ENCODE results near the gene EIF3L. TPM values are rescaled to one million over a fixed set of nuclear protein-coding genes. Genes with fewer than 3 reads are reported as not detected.
A peak's percentile ranks its signal among the peaks of the same experiment; 100 is the strongest.

Gene EIF3L
- total and polyA plus RNA-seq, 12 donors = 188 to 642 (median 396) TPM

DNA sequence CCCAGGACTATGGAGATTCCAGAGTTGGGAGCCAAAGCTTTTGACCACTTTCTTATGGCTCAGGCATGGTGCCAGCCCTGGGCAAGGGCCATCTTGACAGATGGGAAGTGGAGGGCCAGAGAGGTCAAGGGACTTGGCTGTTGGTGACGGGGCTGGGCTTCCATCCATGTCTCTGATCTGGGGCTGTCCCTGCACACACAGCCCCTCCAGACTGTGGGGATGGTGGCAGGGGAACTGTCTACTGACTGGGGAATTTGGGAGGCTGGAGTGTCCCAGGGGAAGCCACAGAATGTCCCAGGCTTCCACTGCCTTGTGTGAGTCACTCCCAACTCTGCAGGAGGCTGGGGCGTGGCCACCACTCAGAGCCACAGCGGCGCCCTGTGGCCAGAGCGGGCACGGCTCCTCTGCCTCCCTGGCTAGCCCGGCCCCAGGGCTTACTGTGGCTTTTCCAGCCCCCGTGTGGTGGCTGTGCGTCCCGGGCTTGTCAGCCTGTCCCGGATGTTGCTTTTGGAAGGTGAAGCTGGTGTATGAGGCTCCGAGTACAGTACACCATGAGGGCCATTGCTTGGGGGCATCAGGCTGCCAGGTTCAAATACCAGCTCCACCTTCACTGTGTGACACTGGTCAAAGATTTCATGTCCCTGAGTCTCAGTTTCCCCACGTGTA is 84.6 kb downstream of the EIF3L start:
- peak; percentile 90 to 96 (median 94) for DNase-seq

More for the DNA sequence above, 84.6 kb downstream of the EIF3L start:
- no peaks in the 10 kb centered on the region for H3K27me3 ChIP-seq
- 0 to 31% (median 4%) methylated on average over 2 to 13 of the region's 13 CpGs for WGBS, 4 donors
- H3K27ac ChIP-seq = peak overlapping the region in 4 of 5 donors; percentile 30 to 80 (median 51)
- H3K4me3 ChIP-seq = no peak overlapping the region
- peaks cover 10 to 12% of the 10 kb centered on the region in 2 donors for H3K4me1 ChIP-seq (replicated peaks in 1 of 2)
- no peak for TF ChIP-seq POLR2A (IDR thresholded peaks at IDR 0.05)
- TF ChIP-seq, protein P1, sequence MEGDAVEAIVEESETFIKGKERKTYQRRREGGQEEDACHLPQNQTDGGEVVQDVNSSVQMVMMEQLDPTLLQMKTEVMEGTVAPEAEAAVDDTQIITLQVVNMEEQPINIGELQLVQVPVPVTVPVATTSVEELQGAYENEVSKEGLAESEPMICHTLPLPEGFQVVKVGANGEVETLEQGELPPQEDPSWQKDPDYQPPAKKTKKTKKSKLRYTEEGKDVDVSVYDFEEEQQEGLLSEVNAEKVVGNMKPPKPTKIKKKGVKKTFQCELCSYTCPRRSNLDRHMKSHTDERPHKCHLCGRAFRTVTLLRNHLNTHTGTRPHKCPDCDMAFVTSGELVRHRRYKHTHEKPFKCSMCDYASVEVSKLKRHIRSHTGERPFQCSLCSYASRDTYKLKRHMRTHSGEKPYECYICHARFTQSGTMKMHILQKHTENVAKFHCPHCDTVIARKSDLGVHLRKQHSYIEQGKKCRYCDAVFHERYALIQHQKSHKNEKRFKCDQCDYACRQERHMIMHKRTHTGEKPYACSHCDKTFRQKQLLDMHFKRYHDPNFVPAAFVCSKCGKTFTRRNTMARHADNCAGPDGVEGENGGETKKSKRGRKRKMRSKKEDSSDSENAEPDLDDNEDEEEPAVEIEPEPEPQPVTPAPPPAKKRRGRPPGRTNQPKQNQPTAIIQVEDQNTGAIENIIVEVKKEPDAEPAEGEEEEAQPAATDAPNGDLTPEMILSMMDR (IDR thresholded peaks at IDR 0.05) = peak; percentile 93 to 98 (median 97)
- peaks cover 0 to 25% of the 10 kb centered on the region in 2 donors for H3K36me3 ChIP-seq (replicated peaks in 1 of 2)
- H3K9me3 ChIP-seq (replicated peaks in 1 of 3) = no peaks in the 10 kb centered on the region
- intact Hi-C loops (cut with DNase I) = loop anchor here in 1 of 2 donors (10.0 kb wide), 1 partner anchor 119 kb away; no protein-coding TSS in a partner anchor

MicroRNA genes within 50 kb of the gene (microRNA counts, 767-probe panel; counts per million panel counts)
- microRNA hsa-miR-658 (0 counts per million in 2 donors), microRNA hsa-miR-659-3p (0 counts per million in 2 donors)

Small RNAs within 50 kb of the gene (microRNA-seq; reads per million reads assigned to microRNA genes)
- 0.38 to 1.7 (median 1.3) reads per million in 3 donors for gene MIR659

Small RNAs within 50 kb of the gene (small RNA-seq; reads per million reads assigned to genes)
- gene MIR659 = 0.24 to 0.42 reads per million in 2 donors

Other genes with a start within 250 kb of the EIF3L start
- gene GGA1, start 240.6 kb upstream of the EIF3L start, total RNA-seq = 10 to 100 TPM; 30.6 to 93.3 (median 61.4) TPM
- 100 to 1,000 TPM in 2 of 3 donors, 10 to 100 TPM in 1; 42.4 to 160 (median 107) TPM for gene GGA1, start 240.6 kb upstream of the EIF3L start, polyA plus RNA-seq
- 10 to 100 TPM in 5 of 9 donors, 1 to 10 TPM in 4; 5.5 to 18.7 (median 10.5) TPM for gene SH3BP1, start 209.8 kb upstream of the EIF3L start, total RNA-seq
- gene SH3BP1, start 209.8 kb upstream of the EIF3L start, polyA plus RNA-seq = 10 to 100 TPM in 1 of 3 donors, 1 to 10 TPM in 2; 2.4 to 27.3 (median 9.8) TPM
- gene PDXP, start 190.7 kb upstream of the EIF3L start, total RNA-seq = 10 to 100 TPM; 16.2 to 49.7 (median 20.6) TPM
- 10 to 100 TPM in 2 of 3 donors, 1 to 10 TPM in 1; 10.0 to 41.9 (median 13.4) TPM for gene PDXP, start 190.7 kb upstream of the EIF3L start, polyA plus RNA-seq
- 1,000 to 10,000 TPM in 3 of 9 donors, 100 to 1,000 TPM in 6; 190 to 2,904 (median 905) TPM for gene LGALS1, start 173.8 kb upstream of the EIF3L start, total RNA-seq
- 1,000 to 10,000 TPM in 2 of 3 donors, 100 to 1,000 TPM in 1; 588 to 4,628 (median 4,577) TPM for gene LGALS1, start 173.8 kb upstream of the EIF3L start, polyA plus RNA-seq
- gene NOL12, start 163.1 kb upstream of the EIF3L start, total RNA-seq = 10 to 100 TPM; 23.2 to 51.1 (median 38.4) TPM
- gene NOL12, start 163.1 kb upstream of the EIF3L start, polyA plus RNA-seq = 10 to 100 TPM; 26.7 to 90.7 (median 73.8) TPM
- gene TRIOBP, start 152.4 kb upstream of the EIF3L start, total RNA-seq = 100 to 1,000 TPM in 6 of 9 donors, 10 to 100 TPM in 3; 42.8 to 146 (median 105) TPM
- 10 to 100 TPM; 24.6 to 43.1 (median 29.6) TPM for gene TRIOBP, start 152.4 kb upstream of the EIF3L start, polyA plus RNA-seq
- 10 to 100 TPM; 20.5 to 87.9 (median 33.1) TPM for gene GCAT, start 41.5 kb upstream of the EIF3L start, total RNA-seq
- 10 to 100 TPM; 18.2 to 37.2 (median 37.1) TPM for gene GCAT, start 41.5 kb upstream of the EIF3L start, polyA plus RNA-seq
- under 1 TPM in 2 of 9 donors, not detected in 7; 0.19 to 0.33 TPM for gene GALR3, start 26.0 kb upstream of the EIF3L start, total RNA-seq
- not detected for gene GALR3, start 26.0 kb upstream of the EIF3L start, polyA plus RNA-seq
- gene ANKRD54, start 5.1 kb upstream of the EIF3L start, total RNA-seq = 100 to 1,000 TPM in 1 of 9 donors, 10 to 100 TPM in 8; 24.0 to 114 (median 36.1) TPM
- gene ANKRD54, start 5.1 kb upstream of the EIF3L start, polyA plus RNA-seq = 10 to 100 TPM; 32.9 to 44.1 (median 40.6) TPM
- gene MICALL1, start 56.9 kb downstream of the EIF3L start, total RNA-seq = 10 to 100 TPM in 8 of 9 donors, 1 to 10 TPM in 1; 6.3 to 25.2 (median 17.3) TPM
- gene MICALL1, start 56.9 kb downstream of the EIF3L start, polyA plus RNA-seq = 10 to 100 TPM in 1 of 3 donors, 1 to 10 TPM in 2; 5.7 to 14.0 (median 6.6) TPM
- 1 to 10 TPM in 2 of 9 donors, under 1 TPM in 5, not detected in 2; 0.33 to 1.2 (median 0.77) TPM for gene C22orf23, start 104.2 kb downstream of the EIF3L start, total RNA-seq
- gene C22orf23, start 104.2 kb downstream of the EIF3L start, polyA plus RNA-seq = under 1 TPM; 0.40 to 0.68 (median 0.47) TPM
- 100 to 1,000 TPM in 1 of 9 donors, 10 to 100 TPM in 8; 39.7 to 111 (median 86.7) TPM for gene POLR2F, start 104.3 kb downstream of the EIF3L start, total RNA-seq
- 100 to 1,000 TPM in 2 of 3 donors, 10 to 100 TPM in 1; 74.2 to 205 (median 123) TPM for gene POLR2F, start 104.3 kb downstream of the EIF3L start, polyA plus RNA-seq
- 1 to 10 TPM in 3 of 9 donors, under 1 TPM in 5, not detected in 1; 0.16 to 4.0 (median 0.60) TPM for gene SOX10, start 135.1 kb downstream of the EIF3L start, total RNA-seq
- gene SOX10, start 135.1 kb downstream of the EIF3L start, polyA plus RNA-seq = 1 to 10 TPM in 2 of 3 donors, under 1 TPM in 1; 0.73 to 5.4 (median 3.8) TPM
- gene PICK1, start 208.0 kb downstream of the EIF3L start, total RNA-seq = 10 to 100 TPM; 30.3 to 46.7 (median 38.5) TPM
- gene PICK1, start 208.0 kb downstream of the EIF3L start, polyA plus RNA-seq = 10 to 100 TPM; 28.7 to 93.6 (median 45.2) TPM
- gene SLC16A8, start 234.8 kb downstream of the EIF3L start, total RNA-seq = under 1 TPM in 6 of 9 donors, not detected in 3; 0.36 to 0.61 (median 0.53) TPM
- gene SLC16A8, start 234.8 kb downstream of the EIF3L start, polyA plus RNA-seq = 1 to 10 TPM in 1 of 3 donors, under 1 TPM in 1, not detected in 1; 0.30 to 1.3 TPM

Data from adrenal gland (tissue), 12 donors.